ENCODE data around the gene A1BG. TPM values are rescaled to one million over a fixed set of nuclear protein-coding genes. Genes with fewer than 3 reads are reported as not detected.

The A1BG gene
- total and polyA plus RNA-seq, 2 of the 8 experiments (the other 6 are each of a cell fraction or from before 2014, with no cell fraction given) = 20.8 to 69.6 TPM

GRCh38 chr19:58305065-58305931, 48.0 kb downstream of the A1BG start, which contains the start of gene ERVK3-1:
Gene ERVK3-1 (plus strand): TSS chr19:58305377. CDS start chr19:58312169, 6,792 bp downstream.
- WGBS, 2 experiments (ENCODE audit: extremely low coverage in 1 of 2, insufficient coverage in 1 of 2, insufficient read length in 1 of 2, insufficient replicate concordance in 2 of 2, low coverage in 1 of 2, low lambda C conversion rate in 2 of 2, missing lambda C conversion rate in 1 of 2) = 1% methylated on average over 52 of the region's 55 CpGs; no CpG with 5 or more reads in 1 of the 2 experiments
- Histone ChIP-seq H3K23ac (ENCODE audit: insufficient read length) (no peak within 1 kb of the TSS), H3K79me2 (ENCODE audit: control insufficient read depth in 1 of 2, insufficient read depth in 2 of 2, low read length in 2 of 2) (peaks cover 0 to 13% of the 10 kb centered on the region in 2 experiments; a peak in 1 of 4 replicates)
- TF ChIP-seq TAF7 (optimal IDR thresholded peaks at IDR 0.05; ENCODE audit: borderline replicate concordance, low read depth, low read length) (peak; percentile 78), ZNF274 (IDR thresholded peaks at IDR 0.05; ENCODE audit: borderline replicate concordance, extremely low read depth, low read length) (no peak), CBX8 (IDR thresholded peaks at IDR 0.05; ENCODE audit: borderline replicate concordance, low read depth, low read length) (no peak), RNF2 (IDR thresholded peaks at IDR 0.05; ENCODE audit: borderline replicate concordance, low read depth, low read length, missing control alignments, poor library complexity, severe bottlenecking) (no peak), NRF1 (IDR thresholded peaks at IDR 0.05; ENCODE audit: low read depth, low read length) (no peak), TAF1 (IDR thresholded peaks at IDR 0.05; ENCODE audit: low read depth, low read length) (peak; percentile 89), TCF12 (IDR thresholded peaks at IDR 0.05; ENCODE audit: low read depth, low read length) (no peak), BACH1 (IDR thresholded peaks at IDR 0.05; ENCODE audit: low read length) (no peak)

More at GRCh38 chr19:58305065-58305931, 48.0 kb downstream of the A1BG start, which contains the start of gene ERVK3-1:
- Histone ChIP-seq H3K56ac (replicated peaks; ENCODE audit: insufficient read length, low read depth, low read length) (no peak within 1 kb of the TSS), H3K9ac (replicated peaks in 1 of 4; ENCODE audit: extremely low read depth in 1 of 4, low read depth in 3 of 4, low read length in 3 of 4) (peak within 1 kb of the TSS; percentile 56 to 93 (median 74)), H4K5ac (ENCODE audit: insufficient read length, low read depth, low read length) (peak within 1 kb of the TSS; percentile 93), H3K4me1 (replicated peaks in 1 of 4; ENCODE audit: control insufficient read depth in 3 of 4, insufficient read depth in 4 of 4, low read length in 3 of 4) (peaks cover 0 to 3% (median 1%) of the 10 kb centered on the region in 4 experiments; a peak in 3 of 7 replicates), H3K14ac (ENCODE audit: insufficient read length) (no peak within 1 kb of the TSS), H2BK120ac (replicated peaks; ENCODE audit: low read depth, low read length) (no peak within 1 kb of the TSS), H3K27ac (ENCODE audit: low read depth, low read length) (peak within 1 kb of the TSS; percentile 63), H3K18ac (ENCODE audit: extremely low read depth, low read length) (no peak within 1 kb of the TSS), H3K23me2 (ENCODE audit: low read depth, low read length) (peaks cover 6% of the 10 kb centered on the region), H3K4ac (replicated peaks; ENCODE audit: insufficient read length, low read depth, low read length) (no peak within 1 kb of the TSS), H4K8ac (ENCODE audit: extremely low read depth, insufficient read depth, low read length) (peak within 1 kb of the TSS; percentile 66; the same call in 1 of the 2 replicates), H3K36me3 (ENCODE audit: control insufficient read depth in 2 of 4, insufficient read depth in 4 of 4, low read length in 3 of 4) (peaks cover 2 to 24% (median 15%) of the 10 kb centered on the region in 4 experiments; a peak in 6 of 8 replicates), H2BK20ac (ENCODE audit: low read length) (no peak within 1 kb of the TSS), H3K79me1 (ENCODE audit: low read depth, low read length) (no peaks in the 10 kb centered on the region; the same call in 1 of the 2 replicates), H3K4me3 (ENCODE audit: extremely low read depth in 1 of 4, insufficient read depth in 2 of 4, low read depth in 3 of 4, low read length in 4 of 4) (peak within 1 kb of the TSS; percentile 87 to 99 (median 98)), H4K20me1 (replicated peaks in 1 of 2; ENCODE audit: control insufficient read depth in 1 of 2, insufficient read depth in 2 of 2, low read length in 2 of 2) (peaks cover 5 to 7% of the 10 kb centered on the region in 2 experiments), H3K9me3 (ENCODE audit: insufficient read depth in 2 of 2, low read depth in 1 of 2, low read length in 1 of 2) (no peaks in the 10 kb centered on the region), H2BK12ac (ENCODE audit: low read depth, low read length) (no peak within 1 kb of the TSS), H2AFZ (ENCODE audit: low read length) (peak within 1 kb of the TSS; percentile 86; the same call in 1 of the 2 replicates), H4K91ac (replicated peaks; ENCODE audit: insufficient read length, low read length) (peak within 1 kb of the TSS; percentile 88), H3K27me3 (replicated peaks in 1 of 4; ENCODE audit: control insufficient read depth in 3 of 4, extremely low read depth in 1 of 4, insufficient read depth in 3 of 4, low read length in 3 of 4) (no peaks in the 10 kb centered on the region), H2AK5ac (ENCODE audit: low read depth, low read length) (no peak within 1 kb of the TSS), H3K4me2 (ENCODE audit: insufficient read depth in 1 of 2, low read depth in 2 of 2, low read length in 2 of 2) (peak within 1 kb of the TSS; percentile 89 to 90), H2BK5ac (ENCODE audit: low read depth, low read length) (peak within 1 kb of the TSS; percentile 84; the same call in 1 of the 2 replicates), H2BK15ac (ENCODE audit: low read length) (no peak within 1 kb of the TSS)
- CTCF ChIA-PET (ENCODE audit: partially characterized antibody) = interaction anchor here (1.5 kb wide), 1 partner anchor 112 kb away, joined by 3 read pairs; no protein-coding TSS in a partner anchor
- DNase-seq (ENCODE audit: low read depth in 1 of 2, low spot score in 2 of 2) (peak; percentile 83 to 91), FAIRE-seq (peak; percentile 80)
- POLR2A ChIA-PET (ENCODE audit: partially characterized antibody) = interaction anchor here (0.7 to 2.6 kb wide), 23 partner anchors 8 to 122 kb away, joined by 3 to 14 read pairs (median 4); partner anchors contain the start of genes ZNF274, ZNF544, ZNF8 and ZSCAN22
